ENCODE results near the gene FGFR2.

The FGFR2 gene

DNA sequence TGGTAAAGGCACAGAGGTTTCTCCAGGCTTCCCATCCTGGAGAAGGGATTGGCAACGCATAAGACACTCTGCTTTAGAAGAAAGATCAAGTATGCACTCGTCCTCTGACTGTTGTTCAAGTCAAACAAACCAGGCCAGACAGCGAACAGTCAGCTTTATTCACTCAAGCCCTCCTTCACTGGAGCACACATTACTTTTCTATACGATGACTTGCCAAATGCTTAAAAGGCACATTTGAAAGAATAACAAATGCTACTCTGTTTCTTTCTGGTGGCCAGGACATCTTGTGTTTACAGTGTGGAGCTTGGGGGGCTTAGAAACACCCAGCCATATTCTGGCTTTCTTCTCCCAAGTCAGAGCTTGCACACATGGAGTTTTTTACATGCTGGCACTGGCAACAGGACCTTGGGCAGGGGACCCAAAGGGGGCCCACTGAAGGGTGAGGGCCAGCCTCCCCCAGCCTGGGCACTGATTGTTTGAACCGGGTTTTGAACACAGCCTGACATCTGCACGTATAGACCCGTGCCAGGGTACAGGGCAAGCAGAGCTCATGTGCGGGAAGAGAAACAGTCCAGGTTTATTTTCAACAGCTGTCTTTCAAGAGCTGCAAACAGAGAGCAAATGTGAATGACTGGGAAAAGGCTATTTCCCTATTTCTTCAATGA is 33.3 kb upstream of the FGFR2 start (continued):
- TF ChIP-seq ZC3H10 (CRISPR knock-in tag; IDR thresholded peaks at IDR 0.05) (no peak), ARNTL (CRISPR knock-in tag; IDR thresholded peaks at IDR 0.05; ENCODE audit: borderline replicate concordance, low read depth) (no peak)

DNA sequence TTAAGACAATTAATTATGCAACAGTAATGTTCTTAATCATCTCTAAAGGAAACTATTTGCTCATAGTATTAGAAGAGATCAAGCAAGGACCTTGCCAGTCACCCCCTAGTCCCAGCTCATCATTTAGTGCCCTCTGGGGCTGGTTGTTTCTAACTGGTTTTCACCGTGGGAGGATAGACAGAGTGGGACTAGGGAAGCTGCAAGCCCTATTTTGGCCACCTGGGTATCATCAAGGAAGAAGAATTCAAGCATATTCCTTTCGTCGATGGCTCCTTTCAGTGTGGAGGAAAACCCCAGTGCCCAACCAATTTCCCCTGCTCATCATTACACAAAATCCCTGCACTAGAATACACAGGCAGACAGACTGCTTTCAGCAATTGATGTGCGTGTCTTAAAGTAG is 30.6 kb upstream of the FGFR2 start:
- TF ChIP-seq OSR1 (CRISPR knock-in tag; IDR thresholded peaks at IDR 0.05), result no peak
- no peak for TF ChIP-seq ZNF8 (CRISPR knock-in tag; IDR thresholded peaks at IDR 0.05)
- no peak for TF ChIP-seq ZNF70 (CRISPR knock-in tag; IDR thresholded peaks at IDR 0.05)
- TF ChIP-seq ARNTL (CRISPR knock-in tag; IDR thresholded peaks at IDR 0.05; ENCODE audit: borderline replicate concordance, low read depth), result no peak
- no peak for TF ChIP-seq GLIS3 (CRISPR knock-in tag; IDR thresholded peaks at IDR 0.05)
- TF ChIP-seq, protein P1, sequence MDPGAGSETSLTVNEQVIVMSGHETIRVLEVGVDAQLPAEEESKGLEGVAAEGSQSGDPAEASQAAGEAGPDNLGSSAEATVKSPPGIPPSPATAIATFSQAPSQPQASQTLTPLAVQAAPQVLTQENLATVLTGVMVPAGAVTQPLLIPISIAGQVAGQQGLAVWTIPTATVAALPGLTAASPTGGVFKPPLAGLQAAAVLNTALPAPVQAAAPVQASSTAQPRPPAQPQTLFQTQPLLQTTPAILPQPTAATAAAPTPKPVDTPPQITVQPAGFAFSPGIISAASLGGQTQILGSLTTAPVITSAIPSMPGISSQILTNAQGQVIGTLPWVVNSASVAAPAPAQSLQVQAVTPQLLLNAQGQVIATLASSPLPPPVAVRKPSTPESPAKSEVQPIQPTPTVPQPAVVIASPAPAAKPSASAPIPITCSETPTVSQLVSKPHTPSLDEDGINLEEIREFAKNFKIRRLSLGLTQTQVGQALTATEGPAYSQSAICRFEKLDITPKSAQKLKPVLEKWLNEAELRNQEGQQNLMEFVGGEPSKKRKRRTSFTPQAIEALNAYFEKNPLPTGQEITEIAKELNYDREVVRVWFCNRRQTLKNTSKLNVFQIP (CRISPR knock-in tag; IDR thresholded peaks at IDR 0.05; ENCODE audit: borderline replicate concordance, low read depth), result no peak
- no peak for TF ChIP-seq SNAI2 (CRISPR knock-in tag; IDR thresholded peaks at IDR 0.05)
- TF ChIP-seq TOX (CRISPR knock-in tag; IDR thresholded peaks at IDR 0.05; ENCODE audit: borderline replicate concordance), result no peak
- ATAC-seq, result no peak

DNA sequence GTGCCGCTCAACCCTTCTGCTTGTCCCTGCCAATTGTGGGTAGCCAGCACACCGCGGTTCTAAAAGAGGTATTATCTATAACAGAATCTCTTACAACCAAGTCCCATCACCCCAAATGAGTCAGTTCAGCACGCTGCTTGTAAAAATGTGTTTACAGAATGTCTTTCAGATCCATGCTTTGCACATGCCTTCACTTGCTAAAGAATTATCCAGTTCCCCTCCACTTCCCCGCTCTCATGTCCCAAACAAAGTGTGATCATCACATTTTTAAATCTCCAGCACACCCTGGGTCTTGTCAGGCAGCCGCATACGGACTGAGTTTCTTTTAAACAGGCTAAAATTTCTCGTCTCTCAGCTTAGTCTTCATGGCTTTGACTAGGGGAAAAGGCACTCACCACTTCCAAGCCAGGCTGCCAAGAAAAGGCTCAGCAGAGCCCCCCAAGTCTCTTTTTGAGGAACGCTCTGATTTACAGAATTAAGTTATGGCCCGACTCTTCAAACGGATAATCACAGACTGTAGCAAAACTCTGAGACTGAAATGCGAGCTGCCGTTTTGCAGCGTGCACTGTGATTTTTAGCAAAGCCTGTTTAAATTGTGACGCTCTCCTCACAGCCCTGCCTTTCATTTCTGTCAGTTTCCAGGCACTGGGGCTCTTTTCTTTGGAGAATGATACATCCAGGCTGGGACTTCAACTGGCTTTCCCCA is 29.8 kb upstream of the FGFR2 start:
- no peak for ATAC-seq
- TF ChIP-seq, protein P2, sequence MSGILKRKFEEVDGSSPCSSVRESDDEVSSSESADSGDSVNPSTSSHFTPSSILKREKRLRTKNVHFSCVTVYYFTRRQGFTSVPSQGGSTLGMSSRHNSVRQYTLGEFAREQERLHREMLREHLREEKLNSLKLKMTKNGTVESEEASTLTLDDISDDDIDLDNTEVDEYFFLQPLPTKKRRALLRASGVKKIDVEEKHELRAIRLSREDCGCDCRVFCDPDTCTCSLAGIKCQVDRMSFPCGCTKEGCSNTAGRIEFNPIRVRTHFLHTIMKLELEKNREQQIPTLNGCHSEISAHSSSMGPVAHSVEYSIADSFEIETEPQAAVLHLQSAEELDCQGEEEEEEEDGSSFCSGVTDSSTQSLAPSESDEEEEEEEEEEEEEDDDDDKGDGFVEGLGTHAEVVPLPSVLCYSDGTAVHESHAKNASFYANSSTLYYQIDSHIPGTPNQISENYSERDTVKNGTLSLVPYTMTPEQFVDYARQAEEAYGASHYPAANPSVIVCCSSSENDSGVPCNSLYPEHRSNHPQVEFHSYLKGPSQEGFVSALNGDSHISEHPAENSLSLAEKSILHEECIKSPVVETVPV (CRISPR knock-in tag; IDR thresholded peaks at IDR 0.05), result no peak
- TF ChIP-seq PPARA (CRISPR knock-in tag; IDR thresholded peaks at IDR 0.05; ENCODE audit: borderline replicate concordance) (no peak), OSR1 (CRISPR knock-in tag; IDR thresholded peaks at IDR 0.05) (no peak), ARNTL (CRISPR knock-in tag; IDR thresholded peaks at IDR 0.05; ENCODE audit: borderline replicate concordance, low read depth) (no peak), TCF4 (CRISPR knock-in tag; IDR thresholded peaks at IDR 0.05; ENCODE audit: borderline replicate concordance) (no peak), ZNF70 (CRISPR knock-in tag; IDR thresholded peaks at IDR 0.05) (no peak), GLIS3 (CRISPR knock-in tag; IDR thresholded peaks at IDR 0.05) (no peak), SNAI2 (CRISPR knock-in tag; IDR thresholded peaks at IDR 0.05) (no peak)
- TF ChIP-seq, protein P3, sequence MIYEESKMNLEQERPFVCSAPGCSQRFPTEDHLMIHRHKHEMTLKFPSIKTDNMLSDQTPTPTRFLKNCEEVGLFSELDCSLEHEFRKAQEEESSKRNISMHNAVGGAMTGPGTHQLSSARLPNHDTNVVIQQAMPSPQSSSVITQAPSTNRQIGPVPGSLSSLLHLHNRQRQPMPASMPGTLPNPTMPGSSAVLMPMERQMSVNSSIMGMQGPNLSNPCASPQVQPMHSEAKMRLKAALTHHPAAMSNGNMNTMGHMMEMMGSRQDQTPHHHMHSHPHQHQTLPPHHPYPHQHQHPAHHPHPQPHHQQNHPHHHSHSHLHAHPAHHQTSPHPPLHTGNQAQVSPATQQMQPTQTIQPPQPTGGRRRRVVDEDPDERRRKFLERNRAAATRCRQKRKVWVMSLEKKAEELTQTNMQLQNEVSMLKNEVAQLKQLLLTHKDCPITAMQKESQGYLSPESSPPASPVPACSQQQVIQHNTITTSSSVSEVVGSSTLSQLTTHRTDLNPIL (CRISPR knock-in tag; IDR thresholded peaks at IDR 0.05; ENCODE audit: low read depth), result no peak

DNA sequence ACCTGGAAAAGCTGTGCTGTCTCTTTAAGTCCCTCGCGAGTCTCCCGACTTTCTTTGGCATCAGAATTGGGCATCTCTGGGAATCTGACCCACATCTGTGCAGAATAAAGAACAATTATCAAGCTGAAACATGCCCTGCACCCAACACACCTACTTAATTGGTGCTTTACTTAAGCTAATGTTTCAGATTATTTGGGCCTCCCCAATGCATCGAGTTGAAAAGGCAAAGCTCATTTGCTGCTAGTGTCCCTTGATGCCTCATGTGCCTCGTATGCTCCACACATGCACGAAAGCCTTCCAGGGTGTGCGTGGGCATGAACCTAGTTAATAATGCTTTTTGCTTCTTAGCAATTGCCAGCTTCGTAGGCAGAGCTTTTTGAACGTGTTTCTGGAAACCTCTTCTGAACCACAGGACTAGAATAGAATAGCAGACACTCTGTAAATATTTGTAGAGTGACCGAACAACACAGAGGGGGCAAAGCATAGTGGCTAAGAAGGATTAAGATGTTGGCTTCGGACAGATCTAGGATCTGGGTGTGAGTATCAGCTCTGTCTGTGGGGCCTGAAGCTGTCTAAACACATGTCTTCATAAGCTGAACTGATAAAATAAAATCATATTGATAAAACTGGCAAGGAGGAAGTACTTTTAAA is 26.7 kb upstream of the FGFR2 start:
- TF ChIP-seq, protein P3 (CRISPR knock-in tag; IDR thresholded peaks at IDR 0.05; ENCODE audit: low read depth), result no peak
- TF ChIP-seq ZC3H10 (CRISPR knock-in tag; IDR thresholded peaks at IDR 0.05), result no peak
- no peak for TF ChIP-seq ARNTL (CRISPR knock-in tag; IDR thresholded peaks at IDR 0.05; ENCODE audit: borderline replicate concordance, low read depth)
- TF ChIP-seq PPARA (CRISPR knock-in tag; IDR thresholded peaks at IDR 0.05; ENCODE audit: borderline replicate concordance), result no peak
- TF ChIP-seq ZFP3 (CRISPR knock-in tag; IDR thresholded peaks at IDR 0.05), result no peak
- TF ChIP-seq ZNF565 (CRISPR knock-in tag; conservative IDR thresholded peaks at IDR 0.05; ENCODE audit: low read depth), result no peak
- no peak for TF ChIP-seq ESRRG (CRISPR knock-in tag; IDR thresholded peaks at IDR 0.05)
- no peak for TF ChIP-seq CSDC2 (CRISPR knock-in tag; IDR thresholded peaks at IDR 0.05)
- ATAC-seq, result no peak

DNA sequence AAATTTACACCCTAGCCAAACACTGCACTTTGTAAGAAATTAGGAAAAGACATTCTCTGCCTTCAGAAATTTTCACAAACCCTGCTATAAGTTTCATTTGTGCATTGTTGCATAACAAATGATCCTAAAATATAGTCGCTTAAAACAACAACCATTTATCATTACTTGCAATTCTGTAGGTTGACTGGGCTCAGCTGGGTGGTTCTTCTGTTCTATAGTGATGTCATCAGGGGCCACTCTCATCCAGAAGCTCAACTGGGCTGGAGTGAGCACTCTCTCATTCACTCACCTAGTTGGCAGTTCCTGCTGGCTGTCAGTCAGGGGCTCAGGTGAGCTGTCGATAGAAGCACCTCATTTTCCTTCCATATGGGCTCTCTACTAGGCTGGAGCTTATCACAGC is 20.7 kb upstream of the FGFR2 start:
- TF ChIP-seq PPARA (CRISPR knock-in tag; IDR thresholded peaks at IDR 0.05; ENCODE audit: borderline replicate concordance) (no peak), ZNF565 (CRISPR knock-in tag; conservative IDR thresholded peaks at IDR 0.05; ENCODE audit: low read depth) (no peak), ZC3H10 (CRISPR knock-in tag; IDR thresholded peaks at IDR 0.05) (no peak), CSDC2 (CRISPR knock-in tag; IDR thresholded peaks at IDR 0.05) (no peak), ZFP3 (CRISPR knock-in tag; IDR thresholded peaks at IDR 0.05) (no peak)
- no peak for ATAC-seq

Data from SK-N-SH treated with all-trans-retinoic acid at 6 μM for 48 hours (cell line).